T-helper 22 cell (primary cell): ENCODE measurements around the gene SLC35B3.
"Not testable (repeated sequence)": the region's sequence is repeated elsewhere in the genome, so short reads cannot be mapped to it uniquely, and the experiment has no call there.

Experiments used
- DNase-seq: peaks from one replicate; pipeline ENCODE4 v3.0.0-alpha.2; 2020; ENCODE audit warnings: low read depth

Gene SLC35B3

DNA sequence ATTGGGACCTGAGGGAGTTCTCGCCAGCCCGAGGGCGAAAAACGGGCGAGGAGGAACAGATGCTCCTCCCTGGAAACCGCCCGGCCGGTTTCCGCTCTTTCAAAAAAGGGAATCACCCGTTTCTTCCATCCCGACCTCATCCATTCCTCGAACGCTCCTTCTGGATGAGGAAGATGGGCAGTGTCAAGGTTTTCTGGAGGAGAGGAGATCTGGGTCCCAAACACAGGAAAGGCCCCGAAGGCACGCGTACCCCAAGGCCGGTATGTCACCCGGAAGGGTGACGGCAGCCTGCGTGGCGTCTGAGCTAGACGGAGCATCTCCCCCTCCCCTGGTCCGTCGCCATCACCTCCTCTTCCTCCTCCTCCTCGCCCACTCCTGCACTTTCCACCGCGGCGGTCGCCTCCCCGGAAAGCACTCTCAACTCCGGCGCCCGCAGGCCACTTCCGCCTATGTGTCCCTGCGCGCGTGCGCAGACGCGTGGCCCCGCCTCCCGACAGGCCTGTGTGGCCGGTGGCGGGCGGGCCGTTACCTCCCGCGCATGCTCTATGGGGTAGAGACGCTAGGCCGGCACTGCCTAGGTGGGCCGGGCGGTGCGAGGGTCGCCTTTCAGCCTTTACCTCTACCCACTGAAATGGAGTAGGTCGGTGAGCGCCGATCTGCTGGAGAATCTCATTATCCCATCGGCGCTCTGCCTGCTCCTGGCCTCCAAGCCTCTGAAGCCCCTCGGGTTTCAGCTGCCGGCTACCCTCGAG, at the start of gene SLC35B3:
Gene SLC35B3 (minus strand): TSS at position 453 of the 752 bp plus-strand sequence.
- peak; percentile 92 for DNase-seq

- no peak for DNase-seq
Observed at GRCh38 chr6:8483650-8484049, 48.3 kb upstream of the SLC35B3 start.

DNA sequence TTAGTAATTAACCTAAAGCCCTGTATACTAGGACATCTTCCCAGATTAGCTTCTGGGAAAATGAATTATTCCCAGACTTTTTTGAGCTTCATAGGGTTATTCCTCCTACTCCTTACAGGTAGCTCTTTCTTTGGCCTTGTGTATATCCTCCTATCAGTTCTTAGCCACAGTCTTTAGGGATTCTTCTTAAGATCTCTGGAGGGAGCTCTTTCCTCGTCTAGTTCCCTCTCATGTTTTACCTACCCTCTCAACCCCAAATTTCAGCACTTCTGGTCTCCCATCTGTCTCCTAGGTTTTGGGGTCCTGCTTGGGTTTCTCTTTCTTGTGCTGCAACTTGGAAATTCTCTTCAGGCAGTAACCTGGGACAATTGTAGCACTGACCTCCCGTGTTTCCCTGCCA, 46.4 kb upstream of the SLC35B3 start:
- no peak for DNase-seq

DNA sequence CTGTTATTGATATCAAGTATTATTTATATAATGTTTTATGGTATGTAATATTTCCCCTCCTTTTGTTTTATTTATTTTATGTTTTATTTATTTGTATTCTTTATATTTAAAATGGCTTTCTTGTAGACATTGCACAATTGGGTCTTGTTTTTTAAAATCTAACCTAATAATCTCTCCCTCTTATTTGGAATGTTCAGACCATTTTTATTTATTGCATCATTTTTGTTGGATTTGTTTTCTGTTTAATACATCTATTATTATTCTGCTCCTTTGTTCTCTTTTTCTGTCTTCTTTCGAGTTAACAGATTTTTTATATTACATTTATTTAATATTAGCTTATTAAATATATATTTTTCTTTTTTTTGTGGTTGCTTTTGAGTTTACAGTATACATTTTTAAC, 43.1 kb upstream of the SLC35B3 start:
- no peak for DNase-seq

- DNase-seq, result no peak
Observed at GRCh38 chr6:8476656-8477055, 41.3 kb upstream of the SLC35B3 start.

GRCh38 chr6:8468552-8469356, 33.4 kb upstream of the SLC35B3 start:
- DNase-seq, result no peak

- DNase-seq, result no peak
Observed at GRCh38 chr6:8462694-8463093, 27.3 kb upstream of the SLC35B3 start.

- no peak for DNase-seq
Observed at GRCh38 chr6:8462169-8462568, 26.8 kb upstream of the SLC35B3 start.

GRCh38 chr6:8446391-8446790, 11.0 kb upstream of the SLC35B3 start:
- no peak for DNase-seq

DNA sequence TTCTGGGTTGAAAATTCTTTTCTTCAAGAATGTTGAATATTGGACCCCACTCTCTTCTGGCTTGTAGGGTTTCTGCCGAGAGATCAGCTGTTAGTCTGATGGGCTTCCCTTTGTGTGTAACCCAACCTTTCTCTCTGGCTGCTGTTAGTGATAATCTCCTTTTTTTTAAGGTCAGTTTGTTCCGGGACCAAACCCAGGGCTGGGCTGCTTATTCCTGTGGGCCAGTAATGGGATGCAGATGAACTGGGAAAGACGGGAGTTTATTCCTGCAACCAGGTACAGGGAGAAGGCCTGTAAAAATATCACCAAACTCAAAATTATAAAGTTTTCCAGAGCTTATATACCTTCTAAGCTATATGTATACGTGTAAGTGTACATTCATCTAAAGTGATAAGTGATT, 10.6 kb upstream of the SLC35B3 start:
- DNase-seq, result not testable (repeated sequence)

DNA sequence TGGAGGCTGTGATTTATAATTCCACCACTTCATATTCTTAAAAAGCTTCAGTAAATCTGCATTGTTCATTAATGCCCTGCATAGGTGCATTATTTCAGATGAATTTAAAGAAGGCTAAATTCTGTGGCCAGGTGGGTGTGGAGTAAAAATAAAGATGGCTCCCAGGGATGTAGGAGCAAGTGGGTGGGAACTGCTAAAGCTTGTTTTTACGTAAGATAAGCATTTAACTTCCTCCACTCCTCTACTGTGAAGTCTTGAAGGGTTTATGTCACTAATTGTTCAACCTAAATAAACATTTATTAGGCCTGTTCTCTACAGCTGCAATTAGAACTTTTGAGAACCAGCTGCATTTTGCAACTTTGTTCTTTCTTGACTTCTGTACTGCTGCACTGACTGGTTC, 6.8 kb upstream of the SLC35B3 start:
- no peak for DNase-seq

DNA sequence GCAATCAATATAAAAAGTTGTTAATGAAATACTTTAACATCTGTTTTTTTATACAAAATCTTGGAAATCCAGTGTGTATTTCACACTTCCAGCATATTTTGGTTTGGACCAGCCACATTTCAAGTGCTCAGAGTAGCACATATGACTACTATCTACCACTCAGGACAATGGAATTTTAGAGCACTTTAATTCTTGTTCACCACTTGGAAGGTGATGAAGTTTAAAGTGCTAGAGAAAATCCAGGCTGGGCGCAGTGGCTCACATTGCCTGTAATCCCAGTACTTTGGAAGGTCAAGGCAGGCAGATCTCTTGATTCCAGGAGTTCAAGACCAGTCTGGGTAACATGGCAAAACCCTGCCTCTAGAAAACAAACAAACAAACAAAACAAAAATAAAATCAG, 6.1 kb upstream of the SLC35B3 start:
- no peak for DNase-seq

GRCh38 chr6:8439601-8440268, 4.4 kb upstream of the SLC35B3 start:
- DNase-seq, result no peak

GRCh38 chr6:8437813-8438212, 2.5 kb upstream of the SLC35B3 start:
- DNase-seq, result no peak

GRCh38 chr6:8436966-8437365, 1.6 kb upstream of the SLC35B3 start:
- DNase-seq, result no peak

GRCh38 chr6:8435845-8436168, 462 bp upstream of the SLC35B3 start:
- no peak for DNase-seq

GRCh38 chr6:8434727-8435092, 635 bp downstream of the SLC35B3 start:
- no peak for DNase-seq

DNA sequence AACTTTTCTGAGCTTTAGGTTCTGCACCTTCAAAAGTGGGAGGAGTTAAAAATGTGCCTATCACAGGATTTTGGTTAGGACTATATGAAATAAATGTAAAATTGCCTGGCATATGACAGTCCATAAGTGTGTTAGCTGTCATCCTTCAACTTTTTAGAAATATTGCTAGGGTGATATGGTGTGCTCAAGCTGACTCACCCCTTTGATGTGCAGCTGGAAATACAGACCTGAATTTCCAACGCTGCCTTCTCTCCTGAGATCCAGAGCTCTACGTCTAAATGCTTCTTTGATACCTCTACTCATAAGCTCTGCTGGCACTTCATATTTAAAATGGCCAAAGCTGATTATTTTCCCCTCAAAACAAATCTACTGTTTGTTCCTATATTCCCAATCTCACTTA, 2.7 kb downstream of the SLC35B3 start:
- DNase-seq, result no peak

DNA sequence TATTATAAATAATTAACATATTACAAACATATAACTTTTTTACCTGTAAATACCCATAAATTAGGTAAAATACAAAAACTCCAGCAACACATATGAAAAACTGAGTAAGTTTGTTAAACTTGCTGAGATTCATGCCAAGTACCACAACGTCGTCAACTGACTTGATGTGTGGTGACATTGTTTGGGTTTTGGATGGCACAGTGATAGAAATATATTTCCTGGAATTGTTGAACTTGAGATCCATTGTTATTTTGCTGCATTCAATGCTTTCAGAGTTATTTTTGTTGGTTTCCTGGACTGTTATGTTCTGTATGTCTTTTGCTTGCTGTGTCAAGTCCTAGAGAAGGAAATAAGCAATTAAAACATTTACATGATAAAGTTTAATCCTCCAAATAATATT, 5.5 kb downstream of the SLC35B3 start:
- DNase-seq, result no peak

DNA sequence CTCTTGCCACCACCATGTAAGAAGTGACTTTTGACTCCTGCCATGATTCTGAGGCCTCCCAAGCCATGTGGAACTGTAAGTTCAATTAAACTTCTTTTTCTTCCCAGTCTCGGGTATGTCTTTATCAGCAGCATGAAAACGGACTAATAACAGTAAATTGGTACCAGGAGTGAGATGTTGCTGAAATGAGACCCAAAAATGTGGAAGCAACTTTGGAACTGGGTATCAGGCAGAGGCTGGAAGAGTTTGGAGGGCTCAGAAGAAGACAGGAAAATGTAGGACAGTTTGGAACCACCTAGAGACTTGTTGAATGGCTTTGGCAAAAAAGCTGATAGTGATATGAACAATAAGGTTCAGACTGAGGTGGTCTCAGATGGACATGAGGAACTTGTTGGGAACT, 8.8 kb downstream of the SLC35B3 start:
- not testable (repeated sequence) for DNase-seq

DNA sequence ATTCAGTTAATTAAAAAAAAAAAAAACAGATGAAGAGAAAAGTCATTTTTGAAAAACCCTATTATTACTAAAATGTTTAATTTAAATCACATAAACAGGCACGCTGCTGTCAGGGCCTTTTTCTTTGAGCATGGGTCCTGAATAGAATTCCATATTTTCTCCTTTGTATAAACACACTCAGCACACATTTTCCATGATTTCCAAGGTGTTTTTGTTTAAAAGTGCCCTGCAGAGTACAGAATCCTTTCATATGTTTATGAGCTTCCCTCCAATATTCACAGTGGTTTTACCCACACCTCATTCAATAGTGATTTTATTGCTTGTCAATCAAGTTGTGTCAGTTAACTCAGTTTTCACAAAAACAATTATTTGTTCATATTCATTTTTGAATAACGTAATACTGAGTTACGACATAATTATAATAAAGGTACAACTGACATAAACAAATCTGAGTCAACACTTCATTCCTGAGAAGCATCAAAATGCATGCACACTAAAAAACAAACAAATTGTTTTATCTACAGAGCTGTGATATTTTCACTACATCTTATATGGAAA, 15.2 kb downstream of the SLC35B3 start:
- DNase-seq, result no peak

GRCh38 chr6:8415913-8416312, 19.4 kb downstream of the SLC35B3 start:
- DNase-seq, result no peak

GRCh38 chr6:8415280-8415679, 20.1 kb downstream of the SLC35B3 start:
- DNase-seq, result no peak
